ENCODE measurements around the gene HIVEP1. TPM values are rescaled to one million over a fixed set of nuclear protein-coding genes. Genes with fewer than 3 reads are reported as not detected.

The HIVEP1 gene
- total RNA-seq, 5 donors from 2014 or later (not counting 1 experiment from before 2014, with no cell fraction given), result 20.0 to 73.1 (median 29.5) TPM

GRCh38 chr6:12190252-12190651, 178.1 kb downstream of the HIVEP1 start:
- no peaks in the 10 kb centered on the region for H3K4me1 Mint-ChIP-seq
- Histone ChIP-seq H3K36me3 (ENCODE audit: control insufficient read depth in 2 of 2, extremely low read depth in 1 of 2, insufficient read depth in 1 of 2, low read length in 1 of 2) (no peaks in the 10 kb centered on the region), H3K9me3 (no peaks in the 10 kb centered on the region), H3K4me1 (ENCODE audit: control insufficient read depth in 1 of 2, extremely low read depth in 1 of 2, insufficient read depth in 2 of 2, low read length in 2 of 2) (no peaks in the 10 kb centered on the region), H3K4me3 (ENCODE audit: control insufficient read depth in 1 of 2, extremely low read depth in 1 of 2, low read length in 1 of 2) (no peak overlapping the region), H3K27ac (ENCODE audit: low read length) (no peak overlapping the region), H3K27me3 (replicated peaks in 1 of 2; ENCODE audit: control insufficient read depth in 2 of 2, extremely low read depth in 1 of 2, insufficient read depth in 2 of 2, low read length in 1 of 2) (no peaks in the 10 kb centered on the region)
- no peaks in the 10 kb centered on the region for H3K36me3 Mint-ChIP-seq
- no peak for DNase-seq
- ChIA-PET POLR2A (no interaction called here), CTCF (no interaction called here)
- no peak overlapping the region for H3K4me3 Mint-ChIP-seq
- no peaks in the 10 kb centered on the region for H3K27me3 Mint-ChIP-seq
- no peak overlapping the region for H3K27ac Mint-ChIP-seq
- ATAC-seq (replicated peaks in 1 of 4), result no peak
- no peaks in the 10 kb centered on the region for H3K9me3 Mint-ChIP-seq
- 86% methylated on average over 4 of the region's 7 CpGs for WGBS (ENCODE audit: insufficient coverage)

GRCh38 chr6:12196326-12196936, 184.3 kb downstream of the HIVEP1 start:
- H3K27ac Mint-ChIP-seq, result no peak overlapping the region
- no peak overlapping the region for H3K4me3 Mint-ChIP-seq
- no peaks in the 10 kb centered on the region for H3K27me3 ChIP-seq (replicated peaks in 1 of 2; ENCODE audit: control insufficient read depth in 2 of 2, extremely low read depth in 1 of 2, insufficient read depth in 2 of 2, low read length in 1 of 2)
- H3K4me3 ChIP-seq (ENCODE audit: control insufficient read depth in 1 of 2, extremely low read depth in 1 of 2, low read length in 1 of 2), result no peak overlapping the region
- H3K9me3 Mint-ChIP-seq, result no peaks in the 10 kb centered on the region
- ChIA-PET POLR2A (no interaction called here), CTCF (no interaction called here)
- no peaks in the 10 kb centered on the region for H3K36me3 Mint-ChIP-seq
- no peaks in the 10 kb centered on the region for H3K27me3 Mint-ChIP-seq
- H3K36me3 ChIP-seq (ENCODE audit: control insufficient read depth in 2 of 2, extremely low read depth in 1 of 2, insufficient read depth in 1 of 2, low read length in 1 of 2), result no peaks in the 10 kb centered on the region
- no CpG with 5 or more reads among the region's 6 CpGs for WGBS (ENCODE audit: insufficient coverage)
- DNase-seq, result no peak
- no peaks in the 10 kb centered on the region for H3K4me1 Mint-ChIP-seq
- no peaks in the 10 kb centered on the region for H3K9me3 ChIP-seq
- ATAC-seq (replicated peaks in 1 of 4), result no peak
- no peaks in the 10 kb centered on the region for H3K4me1 ChIP-seq (ENCODE audit: control insufficient read depth in 1 of 2, extremely low read depth in 1 of 2, insufficient read depth in 2 of 2, low read length in 2 of 2)
- no peak overlapping the region for H3K27ac ChIP-seq (ENCODE audit: low read length)

- WGBS (ENCODE audit: insufficient coverage), result 100% methylated on average over 1 of the region's 3 CpGs
- H3K27ac ChIP-seq (ENCODE audit: low read length), result no peak overlapping the region
- no peak overlapping the region for H3K4me3 Mint-ChIP-seq
- H3K4me1 ChIP-seq (ENCODE audit: control insufficient read depth in 1 of 2, extremely low read depth in 1 of 2, insufficient read depth in 2 of 2, low read length in 2 of 2), result no peaks in the 10 kb centered on the region
- no peaks in the 10 kb centered on the region for H3K36me3 ChIP-seq (ENCODE audit: control insufficient read depth in 2 of 2, extremely low read depth in 1 of 2, insufficient read depth in 1 of 2, low read length in 1 of 2)
- ChIA-PET POLR2A (no interaction called here), CTCF (no interaction called here)
- no peak overlapping the region for H3K4me3 ChIP-seq (ENCODE audit: control insufficient read depth in 1 of 2, extremely low read depth in 1 of 2, low read length in 1 of 2)
- no peak overlapping the region for H3K27ac Mint-ChIP-seq
- ATAC-seq (replicated peaks in 1 of 4), result no peak
- peaks cover 0 to 3% of the 10 kb centered on the region in 2 donors for H3K27me3 Mint-ChIP-seq
- no peak for DNase-seq
- H3K4me1 Mint-ChIP-seq, result no peaks in the 10 kb centered on the region
- H3K9me3 Mint-ChIP-seq, result no peaks in the 10 kb centered on the region
- H3K27me3 ChIP-seq (replicated peaks in 1 of 2; ENCODE audit: control insufficient read depth in 2 of 2, extremely low read depth in 1 of 2, insufficient read depth in 2 of 2, low read length in 1 of 2), result no peaks in the 10 kb centered on the region
- no peaks in the 10 kb centered on the region for H3K36me3 Mint-ChIP-seq
- no peaks in the 10 kb centered on the region for H3K9me3 ChIP-seq
Observed at GRCh38 chr6:12198851-12199250, 186.7 kb downstream of the HIVEP1 start.

GRCh38 chr6:12200015-12200564, 188.0 kb downstream of the HIVEP1 start:
- Mint-ChIP-seq H3K27ac (no peak overlapping the region), H3K4me3 (no peak overlapping the region), H3K4me1 (no peaks in the 10 kb centered on the region), H3K27me3 (peaks cover 0 to 6% of the 10 kb centered on the region in 2 donors), H3K9me3 (no peaks in the 10 kb centered on the region), H3K36me3 (no peaks in the 10 kb centered on the region)
- H3K27ac ChIP-seq (ENCODE audit: low read length), result no peak overlapping the region
- no peaks in the 10 kb centered on the region for H3K36me3 ChIP-seq (ENCODE audit: control insufficient read depth in 2 of 2, extremely low read depth in 1 of 2, insufficient read depth in 1 of 2, low read length in 1 of 2)
- no peak overlapping the region for H3K4me3 ChIP-seq (ENCODE audit: control insufficient read depth in 1 of 2, extremely low read depth in 1 of 2, low read length in 1 of 2)
- H3K4me1 ChIP-seq (ENCODE audit: control insufficient read depth in 1 of 2, extremely low read depth in 1 of 2, insufficient read depth in 2 of 2, low read length in 2 of 2), result no peaks in the 10 kb centered on the region
- DNase-seq, result no peak
- WGBS (ENCODE audit: insufficient coverage), result 97% methylated on average over 3 of the region's 3 CpGs
- ATAC-seq (replicated peaks in 1 of 4), result no peak
- H3K9me3 ChIP-seq, result no peaks in the 10 kb centered on the region
- H3K27me3 ChIP-seq (replicated peaks in 1 of 2; ENCODE audit: control insufficient read depth in 2 of 2, extremely low read depth in 1 of 2, insufficient read depth in 2 of 2, low read length in 1 of 2), result no peaks in the 10 kb centered on the region
- ChIA-PET POLR2A (no interaction called here), CTCF (interaction anchor here in 1 of 2 donors (0.5 kb wide), 1 partner anchor 382 kb away, joined by 3 read pairs; no protein-coding TSS in a partner anchor)

- H3K27ac ChIP-seq (ENCODE audit: low read length), result no peak overlapping the region
- H3K9me3 Mint-ChIP-seq, result no peaks in the 10 kb centered on the region
- no peak for DNase-seq
- no peaks in the 10 kb centered on the region for H3K36me3 Mint-ChIP-seq
- H3K9me3 ChIP-seq, result no peaks in the 10 kb centered on the region
- no peak overlapping the region for H3K4me3 Mint-ChIP-seq
- ChIA-PET CTCF (no interaction called here), POLR2A (no interaction called here)
- H3K27me3 ChIP-seq (replicated peaks in 1 of 2; ENCODE audit: control insufficient read depth in 2 of 2, extremely low read depth in 1 of 2, insufficient read depth in 2 of 2, low read length in 1 of 2), result no peaks in the 10 kb centered on the region
- no peak overlapping the region for H3K4me3 ChIP-seq (ENCODE audit: control insufficient read depth in 1 of 2, extremely low read depth in 1 of 2, low read length in 1 of 2)
- no peaks in the 10 kb centered on the region for H3K36me3 ChIP-seq (ENCODE audit: control insufficient read depth in 2 of 2, extremely low read depth in 1 of 2, insufficient read depth in 1 of 2, low read length in 1 of 2)
- H3K4me1 ChIP-seq (ENCODE audit: control insufficient read depth in 1 of 2, extremely low read depth in 1 of 2, insufficient read depth in 2 of 2, low read length in 2 of 2), result no peaks in the 10 kb centered on the region
- no peaks in the 10 kb centered on the region for H3K4me1 Mint-ChIP-seq
- WGBS (ENCODE audit: insufficient coverage), result no CpG with 5 or more reads among the region's 1 CpG
- no peak for ATAC-seq (replicated peaks in 1 of 4)
- H3K27me3 Mint-ChIP-seq, result peaks cover 0 to 6% of the 10 kb centered on the region in 2 donors
- H3K27ac Mint-ChIP-seq, result no peak overlapping the region
Observed at GRCh38 chr6:12200761-12201160, 188.6 kb downstream of the HIVEP1 start.

GRCh38 chr6:12203001-12203400, 190.9 kb downstream of the HIVEP1 start:
- ATAC-seq (replicated peaks in 1 of 4), result no peak
- no peak overlapping the region for H3K27ac Mint-ChIP-seq
- no peak overlapping the region for H3K4me3 ChIP-seq (ENCODE audit: control insufficient read depth in 1 of 2, extremely low read depth in 1 of 2, low read length in 1 of 2)
- DNase-seq, result no peak
- H3K9me3 ChIP-seq, result no peaks in the 10 kb centered on the region
- no peaks in the 10 kb centered on the region for H3K9me3 Mint-ChIP-seq
- H3K4me1 ChIP-seq (ENCODE audit: control insufficient read depth in 1 of 2, extremely low read depth in 1 of 2, insufficient read depth in 2 of 2, low read length in 2 of 2), result no peaks in the 10 kb centered on the region
- ChIA-PET POLR2A (no interaction called here), CTCF (no interaction called here)
- no peak overlapping the region for H3K4me3 Mint-ChIP-seq
- H3K36me3 Mint-ChIP-seq, result no peaks in the 10 kb centered on the region
- no peaks in the 10 kb centered on the region for H3K27me3 ChIP-seq (replicated peaks in 1 of 2; ENCODE audit: control insufficient read depth in 2 of 2, extremely low read depth in 1 of 2, insufficient read depth in 2 of 2, low read length in 1 of 2)
- no peaks in the 10 kb centered on the region for H3K36me3 ChIP-seq (ENCODE audit: control insufficient read depth in 2 of 2, extremely low read depth in 1 of 2, insufficient read depth in 1 of 2, low read length in 1 of 2)
- H3K27ac ChIP-seq (ENCODE audit: low read length), result no peak overlapping the region
- 81% methylated on average over 5 of the region's 6 CpGs for WGBS (ENCODE audit: insufficient coverage)
- H3K27me3 Mint-ChIP-seq, result peaks cover 0 to 6% of the 10 kb centered on the region in 2 donors
- H3K4me1 Mint-ChIP-seq, result no peaks in the 10 kb centered on the region
